ENCODE data around the gene BAHCC1.

Gene BAHCC1

GRCh38 chr17:81398176-81398831 is 3.0 kb downstream of the BAHCC1 start:
- no peak for DNase-seq (ENCODE audit: low read depth in 2 of 2)

GRCh38 chr17:81398832-81399411 is 3.7 kb downstream of the BAHCC1 start:
- DNase-seq (ENCODE audit: low read depth in 2 of 2), result no peak

- no peak for DNase-seq (ENCODE audit: low read depth in 2 of 2)
These were observed 4.4 kb downstream of the BAHCC1 start for GRCh38 chr17:81399481-81400153.

GRCh38 chr17:81400154-81400977 is 5.1 kb downstream of the BAHCC1 start:
- DNase-seq (ENCODE audit: low read depth in 2 of 2), result no peak

- no peak for DNase-seq (ENCODE audit: low read depth in 2 of 2)
These were observed 5.9 kb downstream of the BAHCC1 start for GRCh38 chr17:81400996-81401722.

- no peak for DNase-seq (ENCODE audit: low read depth in 2 of 2)
These were observed 6.7 kb downstream of the BAHCC1 start for GRCh38 chr17:81401723-81402529.

- no peak for DNase-seq (ENCODE audit: low read depth in 2 of 2)
These were observed 7.3 kb downstream of the BAHCC1 start for GRCh38 chr17:81402530-81402941.

- DNase-seq (ENCODE audit: low read depth in 2 of 2), result no peak
These were observed 7.8 kb downstream of the BAHCC1 start for GRCh38 chr17:81402981-81403467.

- DNase-seq (ENCODE audit: low read depth in 2 of 2), result no peak
These were observed 8.6 kb downstream of the BAHCC1 start for GRCh38 chr17:81403671-81404534.

- no peak for DNase-seq (ENCODE audit: low read depth in 2 of 2)
These were observed 9.4 kb downstream of the BAHCC1 start for GRCh38 chr17:81404558-81405165.

- DNase-seq (ENCODE audit: low read depth in 2 of 2), result no peak
These were observed 10.2 kb downstream of the BAHCC1 start for GRCh38 chr17:81405411-81405872.

- DNase-seq (ENCODE audit: low read depth in 2 of 2), result no peak
These were observed 11.1 kb downstream of the BAHCC1 start for GRCh38 chr17:81406117-81406953.

- no peak for DNase-seq (ENCODE audit: low read depth in 2 of 2)
These were observed 12.8 kb downstream of the BAHCC1 start for GRCh38 chr17:81408049-81408448.

- no peak for DNase-seq (ENCODE audit: low read depth in 2 of 2)
These were observed 14.1 kb downstream of the BAHCC1 start for GRCh38 chr17:81409190-81409935.

- no peak for DNase-seq (ENCODE audit: low read depth in 2 of 2)
These were observed 15.6 kb downstream of the BAHCC1 start for GRCh38 chr17:81410852-81411251.

- no peak for DNase-seq (ENCODE audit: low read depth in 2 of 2)
These were observed 16.0 kb downstream of the BAHCC1 start for GRCh38 chr17:81411305-81411704.

GRCh38 chr17:81412490-81413093 is 17.3 kb downstream of the BAHCC1 start:
- DNase-seq (ENCODE audit: low read depth in 2 of 2), result peak; percentile 43 to 52

Data from stimulated activated CD8-positive, alpha-beta memory T cell treated with anti-CD3 and anti-CD28 coated beads, Interleukin-2, amount 100 ng/mL, for 48 hours (primary cell).